CD4-positive, alpha-beta T cell treated with Interleukin-12 subunit alpha and Interleukin-12 subunit beta, for 1 hour (primary cell): Measurements from ENCODE around the gene RGR.

ENCODE experiments used
- DNase-seq: peaks from one replicate; pipeline ENCODE4 v3.0.0-alpha.2; 2020

RGR gene, protein sequence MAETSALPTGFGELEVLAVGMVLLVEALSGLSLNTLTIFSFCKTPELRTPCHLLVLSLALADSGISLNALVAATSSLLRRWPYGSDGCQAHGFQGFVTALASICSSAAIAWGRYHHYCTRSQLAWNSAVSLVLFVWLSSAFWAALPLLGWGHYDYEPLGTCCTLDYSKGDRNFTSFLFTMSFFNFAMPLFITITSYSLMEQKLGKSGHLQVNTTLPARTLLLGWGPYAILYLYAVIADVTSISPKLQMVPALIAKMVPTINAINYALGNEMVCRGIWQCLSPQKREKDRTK

GRCh38 chr10:84244651-84245270 lies at the start of gene RGR:
TSS of gene RGR (plus strand) at chr10:84245053. CDS start at chr10:84245091, 38 bp downstream.
- DNase-seq = no peak

GRCh38 chr10:84196083-84196482 lies 48.8 kb upstream of the RGR start:
- DNase-seq = no peak

GRCh38 chr10:84196941-84197340 lies 47.9 kb upstream of the RGR start:
- DNase-seq = no peak

GRCh38 chr10:84197643-84198042 lies 47.2 kb upstream of the RGR start:
- DNase-seq = no peak

- DNase-seq = no peak
These were observed 46.5 kb upstream of the RGR start for GRCh38 chr10:84198206-84198915.

GRCh38 chr10:84200537-84201243 lies 44.2 kb upstream of the RGR start:
- no peak for DNase-seq

DNA sequence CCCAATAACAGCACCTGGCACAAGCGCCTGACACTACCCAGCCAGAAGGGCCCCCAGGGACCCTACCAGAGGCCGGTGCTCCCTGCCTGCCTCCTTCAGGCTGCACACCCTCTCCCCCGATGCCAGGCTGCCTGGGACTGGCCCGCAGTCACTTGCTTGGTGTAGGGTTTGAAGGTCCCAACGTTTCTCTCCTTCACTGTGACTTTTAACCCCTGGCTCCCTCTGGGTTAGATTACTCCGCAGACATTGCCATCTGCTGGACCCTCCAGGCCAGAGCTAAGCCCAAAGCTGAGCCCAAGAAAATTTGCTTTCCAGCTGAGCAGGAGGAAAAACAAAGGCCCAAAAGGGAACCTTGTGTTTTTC lies 43.6 kb upstream of the RGR start:
- DNase-seq = no peak

GRCh38 chr10:84201682-84202081 lies 43.2 kb upstream of the RGR start:
- no peak for DNase-seq

- no peak for DNase-seq
These were observed 42.5 kb upstream of the RGR start for GRCh38 chr10:84202349-84202748.

DNA sequence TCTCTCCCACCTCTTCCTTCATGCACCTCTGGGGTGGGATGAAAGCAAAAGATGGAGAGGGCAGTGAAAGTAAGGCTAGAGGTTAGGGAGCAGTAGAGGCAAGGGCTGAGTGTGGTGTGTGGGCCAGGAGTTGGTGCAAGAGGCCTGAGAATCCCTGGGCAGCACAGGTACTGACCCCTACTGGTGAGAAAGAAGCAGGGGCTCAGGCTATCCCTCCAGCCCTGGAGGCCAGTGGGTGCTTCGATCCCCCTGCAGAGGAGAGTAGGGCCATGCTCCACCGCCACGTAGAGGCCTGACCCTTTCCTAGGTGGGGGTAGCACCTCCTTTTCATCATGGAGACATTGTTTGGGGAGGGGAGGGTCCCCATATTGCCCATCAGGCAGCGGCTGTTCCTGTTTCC lies 40.7 kb upstream of the RGR start:
- no peak for DNase-seq

DNA sequence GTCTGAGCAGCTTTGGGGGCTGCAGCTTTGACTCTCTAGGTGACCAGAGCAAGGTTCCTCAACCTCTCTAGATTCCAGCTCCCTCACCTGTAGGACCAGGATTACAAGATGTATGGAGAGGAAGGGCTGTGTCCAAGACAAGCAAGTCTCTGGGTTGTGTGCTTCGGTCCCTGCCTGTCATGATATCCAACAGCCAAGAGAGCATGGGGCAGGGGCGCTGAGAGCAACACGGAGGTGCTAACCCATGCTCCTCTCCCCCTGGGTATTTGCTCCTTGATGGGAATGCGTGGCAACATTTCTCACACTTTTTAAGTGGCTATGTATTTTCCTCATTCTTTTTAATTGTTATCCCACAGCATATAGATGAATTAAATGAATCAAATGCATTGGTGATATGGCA lies 40.2 kb upstream of the RGR start:
- DNase-seq = no peak

DNA sequence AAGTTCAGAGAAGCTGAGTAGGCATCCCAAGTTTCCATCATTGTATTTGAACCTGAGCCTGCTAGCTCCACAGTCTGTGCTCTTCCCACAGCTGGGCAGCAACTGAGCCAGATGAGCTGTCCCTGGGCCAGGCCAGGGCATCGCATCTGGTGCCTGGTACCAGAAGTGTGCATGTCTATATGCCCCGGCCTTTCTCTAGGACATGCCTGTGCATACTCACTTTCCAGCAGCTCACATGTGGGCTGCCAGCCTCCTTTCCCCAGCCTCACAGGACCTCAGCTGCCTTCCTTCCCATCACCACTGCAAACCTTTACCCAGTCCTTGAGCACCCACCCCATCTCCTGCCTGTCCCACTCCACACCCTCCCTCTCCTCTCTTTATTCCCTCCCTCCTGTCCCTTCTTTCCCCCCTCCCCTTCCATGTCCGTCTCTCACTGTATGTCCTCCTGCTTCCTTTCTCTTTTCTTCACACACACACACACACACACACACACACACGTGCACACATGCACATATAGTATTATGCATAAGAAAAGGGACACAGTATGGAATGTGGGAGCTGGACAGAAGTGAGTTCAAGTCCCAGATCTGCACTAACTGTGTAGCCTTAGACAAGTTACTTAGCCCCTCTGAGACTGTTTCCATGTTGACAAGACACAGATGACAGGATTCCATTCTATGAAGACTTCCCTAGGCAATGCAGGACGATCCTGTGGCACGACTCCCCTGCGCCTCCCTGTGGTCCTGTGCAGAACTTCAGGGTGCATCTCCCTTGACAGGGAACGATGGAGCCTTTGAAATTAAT lies 39.6 kb upstream of the RGR start:
- peak; percentile 61 for DNase-seq

DNA sequence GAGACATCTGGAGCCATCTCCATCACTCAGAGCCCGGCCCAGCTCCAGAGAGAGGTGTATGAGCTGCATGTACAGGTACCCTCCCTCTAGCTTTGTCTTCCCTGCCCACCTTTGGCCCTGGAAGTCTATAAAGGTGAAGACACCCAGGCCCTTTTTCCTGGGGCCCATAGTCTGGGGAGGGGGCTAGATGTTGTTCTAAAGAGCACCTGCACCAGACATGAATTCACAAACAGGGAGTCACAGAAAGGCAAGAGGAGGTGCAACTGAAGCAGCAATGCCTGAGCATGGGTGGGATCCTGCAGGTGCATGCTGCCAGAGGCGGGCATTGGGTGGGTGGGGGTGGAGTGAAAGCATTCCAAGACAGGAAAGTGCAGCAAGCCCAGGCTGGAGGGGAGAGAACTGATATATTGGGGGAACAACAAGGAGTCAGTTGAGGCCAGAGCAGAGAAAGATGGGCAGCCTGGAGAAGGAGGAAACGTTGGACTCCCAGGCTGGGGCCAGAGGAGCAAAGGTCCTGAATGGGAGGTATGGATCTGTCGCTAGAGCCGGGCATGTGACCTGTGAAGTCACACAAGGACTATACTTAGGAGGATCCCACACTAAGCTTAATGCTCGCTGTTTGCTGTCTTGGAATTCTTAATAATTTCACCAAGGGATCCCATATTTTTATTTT lies 38.9 kb upstream of the RGR start:
- no peak for DNase-seq

DNA sequence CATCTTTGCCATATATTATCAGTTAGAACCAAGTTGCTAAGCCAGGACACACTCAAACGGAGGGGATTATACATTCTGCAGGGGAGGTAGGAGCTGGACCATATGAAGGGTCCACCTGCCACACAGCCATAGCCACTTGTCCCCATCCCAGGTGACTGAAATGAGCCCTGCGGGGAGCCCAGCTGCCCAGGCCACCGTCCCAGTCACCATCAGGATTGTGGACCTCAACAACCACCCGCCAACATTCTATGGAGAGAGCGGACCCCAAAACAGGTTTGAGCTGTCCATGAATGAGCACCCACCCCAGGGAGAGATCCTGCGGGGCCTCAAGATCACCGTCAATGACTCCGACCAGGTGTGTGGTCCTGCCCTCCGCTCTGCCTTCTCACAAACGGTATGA lies 36.8 kb upstream of the RGR start:
- DNase-seq = no peak

DNA sequence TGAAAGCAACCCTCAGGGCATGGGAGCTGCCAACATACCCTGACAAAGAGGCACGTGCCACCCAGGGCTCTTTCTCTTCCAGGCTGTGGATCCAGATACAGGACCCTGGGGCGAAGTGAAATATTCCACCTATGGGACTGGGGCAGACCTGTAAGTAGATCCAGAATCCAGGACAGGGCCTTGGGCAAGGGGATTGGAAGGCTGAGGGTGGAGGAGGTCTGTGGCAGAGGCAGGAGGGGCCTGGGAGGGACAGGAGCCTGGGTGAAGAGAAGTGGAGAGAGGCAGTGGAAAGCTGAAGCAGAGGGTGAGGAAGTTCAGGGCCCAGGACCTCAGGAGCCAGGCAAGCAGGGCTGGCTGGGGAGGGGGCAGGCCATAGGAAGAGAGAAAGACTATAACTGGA lies 33.3 kb upstream of the RGR start:
- DNase-seq = no peak

- no peak for DNase-seq
These were observed 32.8 kb upstream of the RGR start for GRCh38 chr10:84212014-84212413.

- DNase-seq = no peak
These were observed 31.8 kb upstream of the RGR start for GRCh38 chr10:84213076-84213475.

GRCh38 chr10:84214046-84214572 lies 30.7 kb upstream of the RGR start:
- DNase-seq = no peak

GRCh38 chr10:84214612-84215235 lies 30.1 kb upstream of the RGR start:
- DNase-seq = peak; percentile 42

GRCh38 chr10:84216834-84217233 lies 28.0 kb upstream of the RGR start:
- DNase-seq = no peak

DNA sequence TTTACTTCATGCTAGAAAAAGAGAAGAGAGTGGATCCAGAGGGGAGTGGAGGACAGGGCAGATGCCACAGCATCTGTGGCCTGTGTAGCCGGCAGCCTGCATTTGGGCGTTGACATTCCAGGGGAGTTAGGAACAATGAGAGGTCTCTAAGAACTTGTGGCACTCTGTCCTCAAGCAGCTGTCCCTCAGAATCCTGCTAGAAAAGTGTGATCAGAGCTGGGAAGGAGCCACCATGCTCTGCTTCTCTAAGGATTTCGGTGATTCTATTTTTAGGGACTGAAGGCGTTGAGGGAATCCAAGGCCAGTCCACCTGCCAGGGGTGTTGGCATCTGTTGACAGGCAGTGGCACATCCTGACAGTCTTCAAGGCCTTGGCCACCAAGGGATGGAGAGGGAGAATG lies 27.1 kb upstream of the RGR start:
- no peak for DNase-seq

- DNase-seq = no peak
These were observed 22.9 kb upstream of the RGR start for GRCh38 chr10:84221916-84222315.
